HG03135 (cell line): ENCODE measurements around the gene ZNF862.
"Not testable (repeated sequence)": the region's sequence is repeated elsewhere in the genome, so short reads cannot be mapped to it uniquely, and the experiment has no call there.

Source experiments
- ATAC-seq: cut with Tn5 transposase; IDR thresholded peaks from one replicate; pipeline ENCODE4 v1.9.1; 2021; ENCODE audit warnings: mild to moderate bottlenecking, moderate library complexity; ENCODE audit not compliant: unreplicated experiment

The ZNF862 gene

DNA sequence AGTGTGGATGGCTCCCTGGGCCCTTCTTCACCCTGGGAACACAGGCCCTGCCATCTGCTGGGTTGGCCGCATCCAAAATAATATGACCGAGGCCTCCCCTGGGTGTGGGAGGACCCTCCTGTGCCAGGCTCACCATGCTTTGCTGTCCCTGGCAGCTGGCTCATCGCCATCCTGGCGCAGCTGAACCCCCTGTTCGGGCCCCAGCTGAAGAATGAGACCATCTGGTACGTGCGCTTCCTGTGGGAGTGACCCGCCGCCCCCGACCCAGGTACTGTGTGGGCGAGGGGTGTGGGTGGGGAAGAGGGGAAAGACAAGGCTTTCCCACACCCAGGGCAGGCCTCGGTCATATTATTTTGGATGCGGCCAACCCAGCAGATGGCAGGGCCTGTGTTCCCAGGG lies 40.3 kb downstream of the ZNF862 start:
- no peak for ATAC-seq

GRCh38 chr7:149879271-149879743 lies 41.1 kb downstream of the ZNF862 start:
- no peak for ATAC-seq

DNA sequence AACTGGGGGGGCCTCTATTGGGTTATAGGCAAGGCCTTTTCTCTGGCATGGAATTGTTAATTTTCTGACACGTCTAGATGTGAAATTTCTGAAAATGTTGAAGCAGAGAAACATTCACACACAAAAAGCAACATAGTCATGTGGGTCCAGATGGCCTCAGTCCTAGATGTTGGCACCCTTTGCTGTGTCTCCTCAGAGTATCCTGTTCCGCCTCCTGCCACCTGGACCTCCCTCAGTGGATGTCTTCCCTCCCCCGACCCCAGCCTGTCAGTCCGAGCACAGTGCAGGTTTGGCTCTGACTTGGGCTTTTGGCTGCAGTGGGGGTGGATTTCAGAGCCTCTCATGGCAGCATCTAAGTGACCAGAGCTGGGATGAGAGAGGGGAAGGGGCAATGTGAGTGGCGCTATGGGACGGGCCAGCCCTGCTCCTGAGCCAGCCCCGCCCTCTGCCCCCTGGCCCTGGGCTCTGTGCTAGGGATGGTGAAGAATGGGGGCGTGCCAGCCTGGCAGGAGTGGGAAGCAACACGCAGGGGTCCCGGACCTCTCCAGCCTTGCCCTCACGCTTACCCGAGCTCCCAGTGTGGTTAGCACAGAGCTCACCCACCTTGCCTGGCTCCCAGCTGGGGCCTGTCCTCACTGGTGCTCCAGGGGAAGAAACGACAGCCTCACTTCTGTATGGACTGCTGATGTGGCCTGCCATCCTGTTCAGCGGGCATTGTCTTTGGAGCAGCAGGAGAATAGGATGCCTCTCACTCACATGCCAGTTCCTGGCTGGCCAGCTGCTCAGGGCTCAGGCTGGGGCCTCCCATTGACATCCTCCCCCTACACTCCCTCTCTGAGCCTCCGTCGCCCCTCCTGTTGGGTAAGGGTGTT lies 41.8 kb downstream of the ZNF862 start:
- ATAC-seq = no peak

- no peak for ATAC-seq
These were observed 42.6 kb downstream of the ZNF862 start for GRCh38 chr7:149880638-149881311.

DNA sequence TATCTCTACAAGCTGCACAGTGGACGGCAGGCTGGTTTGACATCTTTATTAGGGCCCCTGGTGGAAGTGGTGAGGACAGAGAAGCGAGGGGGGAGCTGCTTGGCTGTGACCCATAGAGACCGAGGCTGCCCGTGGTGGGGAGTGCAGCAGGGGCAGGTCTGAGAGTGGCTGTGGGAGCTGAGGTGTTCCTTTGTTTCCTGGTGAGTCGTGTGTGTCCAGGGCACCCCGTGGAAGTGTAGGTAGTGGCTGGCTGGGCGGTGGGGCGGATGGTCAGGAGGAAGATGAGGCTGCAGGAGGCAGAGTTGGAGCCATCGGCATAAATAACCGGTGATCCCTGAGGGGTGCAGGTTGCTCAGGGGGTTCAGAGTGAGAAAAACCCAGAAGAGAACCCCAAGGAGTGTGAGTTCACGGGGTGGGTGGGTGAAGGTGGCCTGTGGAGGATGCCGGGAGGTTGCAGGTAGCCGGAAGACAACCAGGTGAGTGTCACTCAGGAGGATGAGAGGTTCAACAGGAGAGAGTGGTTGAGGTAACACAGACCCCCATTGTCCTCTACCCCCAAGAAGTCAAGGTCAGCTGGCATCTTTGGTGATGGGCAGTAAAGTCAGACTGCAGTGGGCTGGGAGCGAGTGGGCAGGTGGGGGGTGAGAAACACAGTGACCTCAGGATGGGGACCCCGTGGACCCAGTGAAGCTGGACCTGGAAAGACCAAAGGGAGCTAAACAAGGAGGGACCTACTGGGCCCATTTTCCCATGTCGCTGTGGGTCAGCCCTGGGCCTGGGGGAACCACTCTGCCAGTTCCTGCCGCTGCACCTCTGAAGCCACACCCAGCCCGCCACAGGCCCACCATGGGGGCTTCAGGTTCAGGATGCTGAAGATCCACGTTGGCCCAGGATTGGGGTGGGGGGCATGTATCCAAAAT lies 43.4 kb downstream of the ZNF862 start:
- ATAC-seq = no peak

GRCh38 chr7:149882248-149883047 lies 44.3 kb downstream of the ZNF862 start:
- ATAC-seq = no peak

GRCh38 chr7:149883048-149883438 lies 44.9 kb downstream of the ZNF862 start:
- ATAC-seq = no peak

DNA sequence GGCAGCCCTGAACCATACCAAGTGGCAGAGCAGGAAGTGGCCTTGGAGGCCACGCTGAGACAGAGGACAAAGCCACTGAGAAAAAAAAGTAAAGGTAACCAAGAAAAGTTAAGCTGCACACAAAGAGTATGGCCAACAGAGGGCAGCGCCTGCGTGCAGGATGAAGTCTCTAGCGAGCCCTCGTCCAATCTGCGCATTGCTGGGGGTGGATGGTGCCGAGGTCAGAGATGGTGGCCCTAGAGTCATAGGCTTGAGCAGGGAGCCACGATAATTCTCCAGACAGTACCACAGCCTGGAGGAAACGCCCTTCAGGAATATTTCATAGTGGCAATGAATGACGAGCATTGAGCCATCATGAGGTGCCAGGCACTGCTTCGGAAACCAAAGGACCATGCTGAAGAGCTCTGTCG lies 45.3 kb downstream of the ZNF862 start:
- no peak for ATAC-seq

DNA sequence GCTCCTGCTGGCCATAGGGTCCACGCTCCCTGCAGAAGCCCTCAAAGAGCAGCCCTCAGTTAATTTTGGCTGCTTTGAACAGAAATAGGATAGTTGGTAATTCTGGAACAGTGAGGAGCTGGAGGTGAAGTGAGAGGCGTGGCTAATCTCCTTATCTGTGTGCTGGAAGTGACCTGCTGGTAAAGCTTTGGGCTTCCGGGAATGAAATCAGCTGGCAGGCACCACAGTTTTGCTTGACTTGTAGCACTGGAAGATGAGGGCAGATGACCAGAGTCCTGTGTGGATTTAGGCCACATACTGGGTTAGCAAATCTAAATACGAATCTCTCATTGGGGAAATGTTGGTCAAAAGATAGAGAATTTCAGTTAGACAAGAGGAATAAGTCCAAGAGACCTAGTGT lies 45.8 kb downstream of the ZNF862 start:
- ATAC-seq = no peak

DNA sequence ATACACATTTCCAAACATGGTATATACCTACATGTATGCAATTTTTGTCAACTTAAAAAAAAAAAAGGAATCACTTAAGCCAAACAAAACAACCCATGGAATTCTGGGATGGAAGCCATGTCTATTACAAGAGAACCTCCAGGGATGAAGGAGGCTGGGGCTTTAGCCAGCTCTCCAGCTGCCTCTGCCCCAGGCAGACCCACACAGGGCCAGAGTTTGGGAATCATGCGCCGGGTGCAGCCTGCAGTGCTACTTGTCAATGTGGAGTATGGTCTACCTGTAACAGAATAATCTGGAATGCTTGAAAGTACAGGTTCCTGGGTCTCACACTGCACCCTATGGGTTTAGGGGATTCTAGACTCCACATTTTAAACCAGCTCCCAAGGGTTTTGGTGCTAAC lies 46.4 kb downstream of the ZNF862 start:
- no peak for ATAC-seq

GRCh38 chr7:149885191-149886017 lies 47.2 kb downstream of the ZNF862 start:
- no peak for ATAC-seq

DNA sequence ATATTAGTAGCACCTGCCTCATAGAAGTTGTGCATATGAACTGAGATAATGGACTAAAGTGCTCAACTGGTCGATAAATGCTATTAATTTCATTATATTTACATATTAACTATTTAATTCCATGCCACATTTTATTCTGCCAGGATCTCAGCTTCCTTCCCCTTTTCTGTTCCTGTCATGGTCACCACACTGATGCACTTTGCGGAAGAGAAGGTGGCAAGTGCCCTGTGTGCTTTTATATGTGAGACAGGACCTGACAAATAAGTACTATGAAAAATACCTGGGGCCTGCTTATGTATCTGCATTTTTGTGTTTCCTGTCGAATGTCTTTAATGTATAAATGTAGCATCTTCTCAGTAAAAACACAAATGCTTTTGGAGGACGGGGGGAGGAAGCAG lies 47.8 kb downstream of the ZNF862 start:
- no peak for ATAC-seq

DNA sequence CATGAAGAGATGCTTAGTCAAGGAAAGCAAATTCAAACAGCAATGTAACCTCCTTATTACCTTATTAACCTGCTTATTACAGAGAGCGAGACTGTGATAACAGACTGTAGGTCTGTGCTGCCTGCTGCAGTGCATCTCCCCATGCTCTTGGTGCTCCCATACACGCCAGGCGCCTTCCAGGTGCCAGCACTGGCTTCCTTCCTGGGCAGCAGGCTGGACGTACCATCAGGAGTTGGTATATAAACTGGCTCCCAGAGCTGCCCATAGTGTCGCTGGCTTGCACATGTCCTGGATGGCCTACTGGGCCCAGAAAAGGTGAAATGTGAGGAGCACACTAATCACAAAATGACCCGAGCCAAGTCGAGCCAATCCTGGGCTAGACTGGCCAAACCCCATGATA lies 49.1 kb downstream of the ZNF862 start:
- ATAC-seq = no peak

DNA sequence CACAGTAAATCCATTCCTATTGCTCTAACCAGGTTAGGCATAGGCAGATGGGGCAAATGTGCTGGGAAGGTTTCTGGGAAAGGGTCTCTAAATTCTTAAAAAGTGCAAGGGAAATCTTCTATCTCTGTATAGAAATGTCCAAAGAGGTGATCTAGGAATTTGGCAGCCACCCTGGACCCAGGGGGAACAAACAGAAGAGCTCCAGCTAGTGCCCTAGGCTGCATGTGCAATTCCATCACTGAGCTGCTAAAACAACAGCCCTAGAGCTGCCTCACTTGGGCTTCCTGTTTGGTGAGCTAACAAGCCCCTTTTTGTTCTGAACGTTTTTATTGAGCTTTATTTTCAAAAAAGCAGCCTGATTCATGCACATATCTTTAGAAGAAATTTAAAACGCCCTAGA lies 52.5 kb downstream of the ZNF862 start:
- not testable (repeated sequence) for ATAC-seq

DNA sequence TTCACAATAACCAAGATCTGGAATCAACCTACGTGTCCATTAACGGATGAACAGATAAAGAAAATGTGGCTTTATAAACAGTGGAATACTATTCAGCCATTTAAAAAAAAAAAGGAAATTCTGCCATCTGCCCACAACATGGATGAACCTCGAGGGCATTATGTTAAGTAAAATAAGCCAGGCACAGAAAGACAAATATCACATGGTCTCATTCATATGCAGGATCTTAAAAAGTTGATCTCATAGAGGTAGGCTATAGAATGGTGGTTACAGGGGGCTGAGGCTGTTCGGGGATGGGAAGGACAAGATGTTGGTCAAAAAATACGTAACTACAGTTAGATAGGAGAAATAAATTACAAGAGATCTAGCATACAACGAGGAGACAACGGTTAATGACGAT lies 56.8 kb downstream of the ZNF862 start:
- not testable (repeated sequence) for ATAC-seq

DNA sequence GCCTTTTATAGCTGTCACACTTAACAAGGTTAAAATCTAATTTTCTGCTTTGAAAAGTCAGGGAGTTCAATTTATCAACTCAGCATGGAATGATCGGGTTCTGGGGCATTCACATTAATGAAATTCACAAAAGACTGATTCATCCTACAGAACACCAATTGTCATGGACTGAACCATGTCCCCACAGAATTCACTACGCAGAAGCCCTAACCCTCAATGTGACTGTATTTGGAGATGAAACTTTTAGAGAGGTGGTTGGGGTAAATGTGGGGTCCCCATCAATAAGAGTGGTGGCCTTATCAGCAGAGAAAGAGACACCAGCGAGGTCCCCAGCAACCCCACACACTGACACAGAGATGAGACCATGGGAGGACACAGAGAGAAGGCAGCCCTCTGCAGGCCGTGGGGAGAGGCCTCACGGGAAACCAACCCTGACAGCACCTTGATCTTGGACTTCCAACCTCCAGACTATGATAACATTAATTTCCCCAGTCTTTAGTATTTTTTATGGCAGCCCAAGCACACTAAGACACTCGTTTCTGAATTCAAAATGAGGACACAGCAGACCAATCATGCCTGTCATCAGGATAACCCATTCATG lies 69.7 kb downstream of the ZNF862 start:
- not testable (repeated sequence) for ATAC-seq

GRCh38 chr7:149910219-149910618 lies 72.0 kb downstream of the ZNF862 start:
- ATAC-seq = not testable (repeated sequence)

- not testable (repeated sequence) for ATAC-seq
These were observed 74.0 kb downstream of the ZNF862 start for GRCh38 chr7:149912126-149912525.
